ENCODE measurements around the gene HS6ST3.

DNA sequence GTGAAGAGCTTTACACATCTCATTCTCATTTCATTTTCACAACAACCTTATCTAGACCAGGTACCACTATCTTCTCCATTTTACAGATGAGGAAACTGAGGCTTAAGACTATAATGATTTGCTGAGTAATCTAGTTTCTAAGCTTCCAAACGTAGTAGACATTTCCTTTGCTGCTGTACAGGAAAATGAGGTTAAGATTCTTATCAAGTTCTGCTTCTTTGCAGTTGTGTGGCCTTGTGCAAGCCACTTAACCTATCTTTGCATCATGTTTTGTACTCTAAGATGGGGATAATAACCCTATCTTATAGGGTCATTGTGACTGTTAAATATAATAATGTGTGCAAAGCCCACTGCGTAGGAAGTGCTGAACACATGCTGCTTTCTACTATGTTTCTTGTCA, 307.9 kb downstream of the HS6ST3 start:
- no peak for TF ChIP-seq POLR2AphosphoS5 (IDR thresholded peaks at IDR 0.05)
- no peak for TF ChIP-seq EP300 (IDR thresholded peaks at IDR 0.05)
